Activated CD4-positive, alpha-beta T cell treated with anti-CD3 and anti-CD28 coated beads, Interleukin-2, Interleukin-6, amounts not matched to agents 100 ng/mL and 50 ng/mL, durations not matched to agents 16 hours and 8 hours (primary cell): Measurements from ENCODE around the gene ADGRE1.

ENCODE experiments used
- DNase-seq: peaks from one replicate; pipeline ENCODE4 v3.0.0-alpha.2; 2020

Gene ADGRE1

DNA sequence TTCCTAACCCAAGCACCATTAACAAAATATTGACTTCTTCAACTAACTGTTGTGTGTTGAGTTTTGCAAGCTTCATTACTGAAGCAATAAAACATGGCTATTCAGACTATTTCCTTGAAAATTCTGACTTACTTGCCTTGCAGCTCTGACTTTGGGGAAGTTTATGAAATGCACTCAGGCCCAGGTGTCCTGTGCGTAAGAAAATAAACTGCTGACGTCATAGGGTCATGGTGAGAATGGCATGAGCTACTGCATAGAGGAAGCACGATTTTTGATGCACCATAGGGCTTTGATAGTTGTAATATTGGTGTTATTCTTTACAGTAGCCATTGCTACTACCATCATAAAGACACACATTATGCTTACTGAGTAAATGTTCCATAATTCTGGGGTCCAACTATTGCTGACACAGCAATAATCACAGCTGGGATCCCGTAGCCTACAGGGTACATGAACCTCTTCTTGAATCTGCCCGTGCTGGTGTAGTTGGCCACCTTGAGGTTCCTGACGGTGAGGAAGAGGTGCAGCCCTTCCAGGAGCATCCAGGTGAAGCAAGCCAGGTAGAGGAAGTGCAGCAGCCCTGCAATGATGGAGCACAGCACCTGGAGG is 76.0 kb downstream of the ADGRE1 start:
- DNase-seq = no peak

DNA sequence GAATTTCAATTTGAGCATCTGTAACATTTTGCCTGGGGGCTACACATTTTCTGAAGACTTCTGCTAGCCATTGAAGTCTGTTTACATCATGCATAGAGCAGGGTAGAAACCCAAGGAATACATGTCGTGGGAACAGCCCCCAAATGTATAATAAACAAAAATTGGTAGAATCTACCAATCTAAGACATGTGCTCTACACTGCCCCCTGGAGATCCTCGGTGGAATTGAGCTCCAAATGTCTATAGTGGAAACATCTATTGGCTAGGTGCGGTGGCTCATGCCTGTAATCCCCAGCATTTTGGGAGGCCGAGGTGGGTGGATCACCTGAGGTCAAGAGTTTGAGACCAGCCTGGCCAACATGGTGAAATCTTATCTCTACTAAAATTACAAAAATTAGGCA is 76.6 kb downstream of the ADGRE1 start:
- peak; percentile 21 for DNase-seq

DNA sequence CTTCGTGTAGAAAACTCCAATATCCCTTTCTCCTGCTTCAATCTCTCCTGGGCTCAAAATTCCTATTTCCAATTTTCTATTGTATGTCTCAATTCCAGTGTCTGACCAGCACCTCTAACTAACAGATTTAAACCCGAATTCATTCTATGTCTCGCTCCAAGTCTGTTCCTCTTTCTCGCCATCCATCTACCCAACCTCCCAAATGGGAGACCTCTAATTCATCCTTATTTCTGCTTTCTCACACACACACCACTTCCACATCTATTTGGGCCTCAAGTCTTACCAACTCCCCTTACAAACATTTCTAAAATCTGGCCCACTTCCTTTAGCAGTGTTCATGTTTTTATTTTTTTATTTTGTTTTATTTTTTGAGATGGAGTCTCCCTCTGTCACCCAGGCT is 80.6 kb downstream of the ADGRE1 start:
- DNase-seq = no peak

DNA sequence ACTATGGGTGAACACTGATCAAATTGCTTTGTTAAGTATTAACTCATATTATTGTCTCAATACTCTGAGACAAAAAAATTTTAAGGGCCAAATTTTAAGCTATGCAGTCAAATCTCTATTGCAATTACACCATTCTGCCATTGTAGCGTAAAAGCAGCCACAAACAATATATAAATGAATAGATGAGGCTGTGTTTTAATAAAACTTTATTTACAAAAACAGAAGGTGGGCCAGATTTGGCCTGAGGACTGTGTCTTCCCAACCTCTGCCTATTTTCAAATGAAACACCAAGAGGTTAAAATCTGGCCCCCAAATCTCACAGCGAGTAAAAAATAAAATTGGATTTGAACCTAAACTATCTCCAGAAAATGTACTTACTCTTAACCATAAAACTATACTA is 82.1 kb downstream of the ADGRE1 start:
- DNase-seq = no peak

DNA sequence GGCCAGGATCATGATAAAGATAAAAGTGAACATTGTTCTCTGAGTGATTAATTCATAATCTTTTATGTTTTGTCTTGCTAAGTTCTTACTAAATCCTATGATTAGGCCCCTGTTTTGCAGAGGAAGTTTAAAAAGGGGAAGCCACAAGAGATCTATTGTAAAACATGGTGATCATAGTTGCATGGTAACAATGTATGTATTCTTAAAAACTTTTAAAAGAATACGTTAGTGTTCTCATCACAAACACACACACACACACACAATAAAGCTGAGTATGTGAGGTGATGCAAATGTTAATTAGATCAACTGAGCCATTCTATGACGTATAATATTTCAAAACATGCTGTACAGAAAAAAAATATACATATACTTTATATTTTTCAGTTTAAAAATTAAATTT is 82.6 kb downstream of the ADGRE1 start:
- no peak for DNase-seq

DNA sequence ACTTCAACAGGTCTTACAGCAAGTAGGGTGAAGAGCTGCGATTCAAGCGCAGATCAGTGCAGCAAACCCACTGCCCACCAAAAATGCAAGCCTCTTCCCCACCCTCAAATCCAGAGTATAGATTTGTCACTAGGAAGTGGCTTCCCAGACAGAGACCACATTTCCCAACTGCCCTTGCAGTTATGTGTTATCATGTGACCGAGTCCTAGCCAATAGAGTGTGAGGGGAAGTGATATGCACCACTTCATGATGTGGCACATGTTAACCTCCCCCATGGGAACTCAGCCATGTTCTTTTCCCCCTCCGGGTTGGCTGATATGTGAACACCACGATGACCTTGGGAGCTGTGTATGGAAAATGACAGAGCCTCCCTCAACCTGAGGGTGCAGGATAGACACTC is 83.1 kb downstream of the ADGRE1 start:
- DNase-seq = peak; percentile 12

DNA sequence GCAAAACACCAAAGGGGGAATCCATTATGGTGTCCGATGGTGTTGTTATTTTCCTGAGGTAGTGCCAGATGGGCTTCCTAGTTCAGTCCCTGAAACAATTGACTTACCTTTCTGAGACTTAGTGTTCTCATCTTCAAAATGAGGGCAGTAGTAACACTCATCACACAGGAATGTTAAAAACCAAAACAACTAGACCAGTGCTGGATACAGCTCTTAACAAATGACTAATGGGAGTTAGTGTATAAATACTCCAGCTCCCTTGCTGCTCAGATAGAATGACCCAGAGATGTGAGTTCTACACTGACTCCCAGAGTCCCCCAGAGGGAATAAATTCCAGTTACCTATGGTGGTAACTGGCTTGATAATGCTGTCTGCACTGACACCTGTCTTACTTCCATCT is 84.0 kb downstream of the ADGRE1 start:
- no peak for DNase-seq

DNA sequence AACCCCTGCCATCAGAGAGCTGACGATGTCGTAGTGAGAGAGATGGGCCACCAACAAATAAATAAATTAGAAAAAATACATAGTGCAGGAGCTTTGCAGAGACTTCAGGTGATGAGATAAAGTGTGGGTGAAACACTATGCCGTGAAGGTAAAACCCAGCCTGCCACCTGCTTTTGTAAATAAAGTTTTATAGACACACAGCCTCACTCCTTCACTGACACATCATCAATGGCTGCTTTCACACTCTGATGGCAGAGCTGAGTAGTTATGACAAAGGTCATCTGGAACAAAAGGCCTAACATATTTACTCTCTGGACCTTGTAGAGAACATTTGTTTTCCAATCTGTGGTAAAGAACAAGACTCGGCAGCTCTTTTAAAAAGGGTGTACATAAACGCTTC is 88.8 kb downstream of the ADGRE1 start:
- no peak for DNase-seq

DNA sequence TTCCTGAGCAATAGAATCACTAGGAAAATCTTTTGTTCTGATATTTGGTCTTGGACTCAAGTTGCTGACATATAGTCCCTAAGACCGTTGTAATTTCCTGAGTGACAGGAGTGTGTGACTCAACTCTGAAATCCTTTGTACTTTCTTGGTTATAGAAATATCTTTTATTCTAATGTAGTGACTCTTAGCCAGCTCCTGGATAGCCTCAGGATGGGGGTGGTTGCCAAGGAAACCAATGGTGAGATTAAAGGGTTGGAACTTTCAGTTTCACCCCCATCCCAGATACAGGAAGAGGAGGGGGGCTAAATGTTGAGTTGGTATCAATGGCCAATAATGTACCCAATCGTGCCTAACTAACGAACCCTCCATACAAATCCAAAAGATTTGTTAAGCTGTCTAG is 92.0 kb downstream of the ADGRE1 start:
- peak; percentile 52 for DNase-seq

DNA sequence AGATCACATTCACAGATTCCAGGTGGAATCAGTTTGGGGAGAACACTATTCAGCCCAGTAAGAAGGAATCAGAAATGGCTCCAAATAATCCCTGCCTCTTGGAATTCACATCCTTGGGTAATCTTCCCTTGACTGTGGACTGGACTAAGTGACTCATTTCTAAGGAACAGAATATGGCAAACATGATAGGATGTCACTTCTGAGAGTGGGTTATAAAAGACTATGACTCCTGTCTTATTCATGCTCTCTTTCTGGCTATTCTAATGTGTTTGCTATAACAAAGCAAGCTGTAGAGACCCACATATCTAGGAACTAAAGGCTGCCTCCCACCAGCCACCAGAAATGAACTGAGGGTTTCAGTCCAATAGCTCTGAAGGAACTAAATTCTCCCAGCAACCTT is 96.1 kb downstream of the ADGRE1 start:
- no peak for DNase-seq

DNA sequence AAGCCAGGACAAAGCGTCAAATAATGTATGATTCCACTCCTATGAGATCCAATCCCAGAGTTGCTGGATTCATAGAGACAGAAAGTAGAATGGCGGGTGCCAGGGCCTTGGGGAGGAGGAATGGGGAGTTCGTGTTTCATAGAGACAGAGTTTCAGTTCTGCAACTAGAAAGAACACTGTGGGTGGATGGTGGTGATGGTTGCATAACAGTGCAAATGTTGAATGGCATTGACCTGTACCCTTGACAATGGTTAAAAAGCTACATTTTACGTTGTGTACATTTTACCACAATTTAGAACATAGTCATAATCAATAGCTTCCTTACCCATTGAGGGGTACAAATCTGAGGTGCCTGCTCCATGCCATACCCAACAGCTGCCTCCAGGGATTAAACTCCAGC is 100.5 kb downstream of the ADGRE1 start:
- no peak for DNase-seq

DNA sequence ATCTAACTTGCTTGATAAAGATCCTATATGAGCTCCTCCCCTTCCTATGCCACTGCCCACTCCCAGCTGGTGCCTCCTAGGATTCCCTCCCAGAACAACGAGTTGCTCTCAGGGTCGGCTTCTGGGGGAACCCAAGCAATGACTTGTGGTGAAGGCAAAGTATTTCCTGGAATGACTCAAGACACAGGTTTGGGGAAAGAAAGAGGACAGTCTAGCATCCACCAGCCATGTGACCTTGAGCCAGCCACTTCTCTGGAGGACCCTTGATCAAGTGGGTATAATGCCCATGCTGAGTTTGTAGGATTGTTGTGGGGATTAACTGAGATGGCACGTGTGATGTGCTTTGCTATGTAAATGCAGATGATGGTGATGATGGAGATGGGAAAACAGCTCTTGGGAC is 100.9 kb downstream of the ADGRE1 start:
- DNase-seq = no peak
